KMS-11 (cell line): ENCODE measurements around the gene RNF138.

ENCODE experiments used
- H2AFZ ChIP-seq: fragments of 200-600 bp; sonication (generic); 2 replicates; pipeline ENCODE4 v1.6.1; 2016; ENCODE audit warnings: antibody characterized with exemption, mixed run types, low read depth
- H3K27ac ChIP-seq: fragments of 200-600 bp; sonication (generic); 2 replicates; pipeline ENCODE4 v1.6.1; 2016; ENCODE audit warnings: mild to moderate bottlenecking, mixed run types
- H3K27me3 ChIP-seq: fragments of 200-600 bp; sonication (generic); 2 replicates; pipeline ENCODE4 v1.6.1; 2017; ENCODE audit warnings: mild to moderate bottlenecking, low read depth, mixed run types, moderate library complexity; ENCODE audit not compliant: insufficient read depth
- H3K36me3 ChIP-seq: fragments of 200-600 bp; sonication (generic); 2 replicates; pipeline ENCODE4 v1.6.1; 2017; ENCODE audit warnings: mild to moderate bottlenecking, mixed run types; ENCODE audit not compliant: insufficient read depth
- H3K4me1 ChIP-seq: fragments of 200-600 bp; sonication (generic); 2 replicates; pipeline ENCODE4 v1.6.1; 2016; ENCODE audit warnings: mild to moderate bottlenecking, low read depth, mixed run types; ENCODE audit not compliant: poor library complexity, severe bottlenecking
- H3K4me2 ChIP-seq: fragments of 200-600 bp; sonication (generic); 2 replicates; pipeline ENCODE4 v1.7.0; 2016; ENCODE audit warnings: mild to moderate bottlenecking, mixed run types
- H3K4me3 ChIP-seq: fragments of 200-600 bp; sonication (generic); IDR thresholded peaks from 2 replicates; pipeline ENCODE4 v1.6.1; 2017; ENCODE audit warnings: low read depth, low read length, mixed read lengths; ENCODE audit not compliant: insufficient read depth
- H3K79me2 ChIP-seq: fragments of 200-600 bp; sonication (generic); 2 replicates; pipeline ENCODE4 v1.6.1; 2016; ENCODE audit warnings: low read depth, mixed run types; ENCODE audit not compliant: insufficient read depth
- H3K9ac ChIP-seq: fragments of 200-600 bp; sonication (generic); 2 replicates; pipeline ENCODE4 v1.6.1; 2016; ENCODE audit warnings: mild to moderate bottlenecking, mixed run types
- H4K20me1 ChIP-seq: fragments of 200-600 bp; sonication (generic); 2 replicates; pipeline ENCODE4 v1.6.1; 2016; ENCODE audit warnings: mild to moderate bottlenecking, mixed run types; ENCODE audit not compliant: insufficient read depth
- CTCF ChIP-seq: fragments of 200-600 bp; sonication (generic); conservative IDR thresholded peaks from 2 replicates; pipeline ENCODE4 v1.6.1; 2017; ENCODE audit warnings: low read depth, mild to moderate bottlenecking, antibody characterized with exemption, low read length, moderate library complexity, mixed read lengths

Gene RNF138

GRCh38 chr18:32091724-32092421, at the start of gene RNF138:
TSS of gene RNF138 (plus strand) at chr18:32091874. CDS start at chr18:32092777, 903 bp downstream.
- Histone ChIP-seq H3K4me3 (no peak within 1 kb of the TSS), H3K27me3 (peaks cover under 1% of the 10 kb centered on the region; the same call in 1 of the 2 replicates), H3K4me1 (peaks cover 34% of the 10 kb centered on the region), H3K36me3 (no peaks in the 10 kb centered on the region; the same call in 1 of the 2 replicates), H3K9ac (peak within 1 kb of the TSS; percentile 99), H3K4me2 (peak within 1 kb of the TSS; percentile 98), H3K79me2 (peaks cover 44% of the 10 kb centered on the region), H3K27ac (peak within 1 kb of the TSS; percentile 99), H4K20me1 (peaks cover 26% of the 10 kb centered on the region), H2AFZ (peak within 1 kb of the TSS; percentile 68)
- no peak for TF ChIP-seq CTCF

GRCh38 chr18:32042337-32042736, 49.3 kb upstream of the RNF138 start:
- H3K4me3 ChIP-seq = no peak overlapping the region
- no peak for TF ChIP-seq CTCF
- H2AFZ ChIP-seq = no peak overlapping the region
- no peaks in the 10 kb centered on the region for H3K27me3 ChIP-seq
- no peak overlapping the region for H3K27ac ChIP-seq
- H3K79me2 ChIP-seq = no peaks in the 10 kb centered on the region
- no peak overlapping the region for H3K9ac ChIP-seq
- H3K36me3 ChIP-seq = no peaks in the 10 kb centered on the region
- H4K20me1 ChIP-seq = no peaks in the 10 kb centered on the region
- no peaks in the 10 kb centered on the region for H3K4me1 ChIP-seq
- H3K4me2 ChIP-seq = no peak overlapping the region

- H4K20me1 ChIP-seq = no peaks in the 10 kb centered on the region
- no peak for TF ChIP-seq CTCF
- H3K4me1 ChIP-seq = no peaks in the 10 kb centered on the region
These were observed 43.1 kb upstream of the RNF138 start for GRCh38 chr18:32048507-32049091.

DNA sequence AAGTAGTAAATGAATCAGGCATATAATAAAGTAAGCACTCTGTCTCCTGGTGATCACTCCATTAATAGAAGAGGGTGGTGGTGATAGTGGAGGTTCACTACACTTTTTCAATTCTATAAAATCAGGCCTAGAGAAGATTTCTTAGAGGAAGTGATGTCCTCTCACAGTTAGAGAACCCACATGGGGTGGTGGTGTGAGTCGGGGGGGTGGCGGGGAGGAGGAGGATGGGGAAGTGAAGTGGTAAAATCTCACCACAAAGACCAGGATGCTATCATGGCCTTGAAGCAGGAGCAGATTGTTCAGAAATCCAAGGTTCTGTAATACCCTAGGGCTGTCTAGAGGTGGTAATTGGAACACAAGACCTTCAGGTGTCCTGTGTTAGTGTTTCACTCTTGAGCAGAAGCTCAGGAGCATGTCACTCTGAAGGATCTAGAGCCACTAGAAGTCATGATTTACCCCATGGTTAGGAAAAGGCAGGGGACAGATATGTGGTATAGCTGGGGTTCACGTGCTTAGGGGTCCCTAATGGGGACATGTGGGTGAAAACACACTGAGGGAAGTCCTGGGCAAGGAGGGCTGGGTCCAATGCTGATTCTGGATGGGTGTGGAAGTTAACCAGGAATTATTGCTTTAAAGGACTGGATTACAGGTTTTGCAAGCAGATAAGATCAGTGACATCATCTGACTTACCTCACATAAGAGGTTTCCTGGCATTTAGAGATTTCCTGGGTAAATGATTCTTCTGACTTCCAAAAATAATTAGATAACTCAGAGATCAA, 42.1 kb upstream of the RNF138 start:
- Histone ChIP-seq H3K36me3 (no peaks in the 10 kb centered on the region), H3K4me2 (no peak overlapping the region), H3K79me2 (no peaks in the 10 kb centered on the region), H3K4me3 (no peak overlapping the region), H3K27ac (no peak overlapping the region), H3K4me1 (no peaks in the 10 kb centered on the region), H3K9ac (no peak overlapping the region), H3K27me3 (no peaks in the 10 kb centered on the region), H4K20me1 (no peaks in the 10 kb centered on the region), H2AFZ (no peak overlapping the region)
- no peak for TF ChIP-seq CTCF

More at GRCh38 chr18:32048507-32049091, 43.1 kb upstream of the RNF138 start:
- H3K27ac ChIP-seq = no peak overlapping the region
- H2AFZ ChIP-seq = no peak overlapping the region
- H3K4me2 ChIP-seq = no peak overlapping the region
- no peaks in the 10 kb centered on the region for H3K79me2 ChIP-seq
- H3K4me3 ChIP-seq = no peak overlapping the region
- no peaks in the 10 kb centered on the region for H3K36me3 ChIP-seq
- no peak overlapping the region for H3K9ac ChIP-seq
- H3K27me3 ChIP-seq = no peaks in the 10 kb centered on the region
